ENCODE data around the gene TRIM10. TPM values are rescaled to one million over a fixed set of nuclear protein-coding genes. Genes with fewer than 3 reads are reported as not detected.

The TRIM10 gene
- polyA plus RNA-seq, 3 donors = not detected

GRCh38 chr6:30163090-30163917, 2.3 kb upstream of the TRIM10 start, which contains the start of gene TRIM15:
Gene TRIM15, plus strand, starts transcription at chr6:30163546. Its CDS starts 139 bp downstream, at chr6:30163685.
- Mint-ChIP-seq H3K27ac (no peak within 1 kb of the TSS), H3K36me3 (no peaks in the 10 kb centered on the region), H3K4me3 (no peak within 1 kb of the TSS), H3K27me3 (ENCODE audit: low read depth in 3 of 3) (peaks cover 8 to 15% (median 10%) of the 10 kb centered on the region in 3 donors), H3K9me3 (peaks cover 0 to 2% (median 0%) of the 10 kb centered on the region in 7 donors), H3K4me1 (peaks cover 5% of the 10 kb centered on the region)
- intact Hi-C loops (cut with micrococcal nuclease) = no loop called here
- H2AFZ ChIP-seq (ENCODE audit: insufficient read depth, low read depth, low read length, poor library complexity, severe bottlenecking) = no peak within 1 kb of the TSS
- H3K4me3 ChIP-seq (replicated peaks in 1 of 3; ENCODE audit: low read depth in 2 of 3, low read length in 3 of 3) = no peak within 1 kb of the TSS
- peaks cover 4 to 5% of the 10 kb centered on the region in 2 donors for H3K4me1 ChIP-seq (ENCODE audit: control insufficient read depth in 1 of 2, insufficient read depth in 2 of 2, low read length in 2 of 2)
- H3K36me3 ChIP-seq (replicated peaks in 1 of 2; ENCODE audit: control insufficient read depth in 1 of 2, insufficient read depth in 2 of 2, low read length in 2 of 2) = no peaks in the 10 kb centered on the region
- no peaks in the 10 kb centered on the region for H3K9me3 ChIP-seq (replicated peaks in 1 of 2; ENCODE audit: control insufficient read depth in 1 of 2, insufficient read depth in 1 of 2, low read length in 2 of 2)
- H4K20me1 ChIP-seq (ENCODE audit: insufficient read depth, low read length) = no peaks in the 10 kb centered on the region
- H3K79me2 ChIP-seq (ENCODE audit: insufficient read depth, low read length) = no peaks in the 10 kb centered on the region
- H3K4me2 ChIP-seq (replicated peaks; ENCODE audit: extremely low read depth, low read length, poor library complexity, severe bottlenecking) = no peak within 1 kb of the TSS
- H3K27me3 ChIP-seq (ENCODE audit: control insufficient read depth in 2 of 2, insufficient read depth in 2 of 2, low read length in 2 of 2) = no peaks in the 10 kb centered on the region
- no peak for TF ChIP-seq CTCF (IDR thresholded peaks at IDR 0.05)
- WGBS (ENCODE audit: insufficient coverage) = 87% methylated on average over 29 of the region's 31 CpGs
- no peak for DNase-seq
- no peak within 1 kb of the TSS for H3K27ac ChIP-seq (ENCODE audit: low read depth in 1 of 2, low read length in 2 of 2)
- no peak within 1 kb of the TSS for H3K9ac ChIP-seq (ENCODE audit: insufficient read depth, low read length, poor library complexity, severe bottlenecking)

- H3K27ac Mint-ChIP-seq = no peak overlapping the region
- peaks cover 12 to 13% of the 10 kb centered on the region in 2 donors for H3K4me1 ChIP-seq (ENCODE audit: control insufficient read depth in 1 of 2, insufficient read depth in 2 of 2, low read length in 2 of 2)
- no peak for TF ChIP-seq CTCF (IDR thresholded peaks at IDR 0.05)
- peaks cover 0 to 2% (median 0%) of the 10 kb centered on the region in 7 donors for H3K9me3 Mint-ChIP-seq
- H3K9ac ChIP-seq (ENCODE audit: insufficient read depth, low read length, poor library complexity, severe bottlenecking) = no peak overlapping the region
- no peak overlapping the region for H3K4me3 Mint-ChIP-seq
- no peaks in the 10 kb centered on the region for H3K36me3 ChIP-seq (replicated peaks in 1 of 2; ENCODE audit: control insufficient read depth in 1 of 2, insufficient read depth in 2 of 2, low read length in 2 of 2)
- 95% methylated on average over 5 of the region's 12 CpGs for WGBS (ENCODE audit: insufficient coverage)
- no peaks in the 10 kb centered on the region for H4K20me1 ChIP-seq (ENCODE audit: insufficient read depth, low read length)
- H2AFZ ChIP-seq (ENCODE audit: insufficient read depth, low read depth, low read length, poor library complexity, severe bottlenecking) = no peak overlapping the region
- no peak overlapping the region for H3K27ac ChIP-seq (ENCODE audit: low read depth in 1 of 2, low read length in 2 of 2)
- H3K27me3 Mint-ChIP-seq (ENCODE audit: low read depth in 3 of 3) = peaks cover 2 to 12% (median 7%) of the 10 kb centered on the region in 3 donors
- no peaks in the 10 kb centered on the region for H3K9me3 ChIP-seq (replicated peaks in 1 of 2; ENCODE audit: control insufficient read depth in 1 of 2, insufficient read depth in 1 of 2, low read length in 2 of 2)
- no peak overlapping the region for H3K4me3 ChIP-seq (replicated peaks in 1 of 3; ENCODE audit: low read depth in 2 of 3, low read length in 3 of 3)
- H3K4me1 Mint-ChIP-seq = peaks cover 11% of the 10 kb centered on the region
- no peaks in the 10 kb centered on the region for H3K27me3 ChIP-seq (ENCODE audit: control insufficient read depth in 2 of 2, insufficient read depth in 2 of 2, low read length in 2 of 2)
- no peak for DNase-seq
- intact Hi-C loops (cut with micrococcal nuclease) = no loop called here
- H3K36me3 Mint-ChIP-seq = no peaks in the 10 kb centered on the region
- no peak overlapping the region for H3K4me2 ChIP-seq (replicated peaks; ENCODE audit: extremely low read depth, low read length, poor library complexity, severe bottlenecking)
- no peaks in the 10 kb centered on the region for H3K79me2 ChIP-seq (ENCODE audit: insufficient read depth, low read length)
Measured at GRCh38 chr6:30162265-30163089, 1.5 kb upstream of the TRIM10 start.
